HG02588 (cell line): ENCODE measurements around the gene IMMP2L.

Experiments
- ATAC-seq: cut with Tn5 transposase; IDR thresholded peaks from one replicate; pipeline ENCODE4 v1.9.1; 2021; ENCODE audit warnings: mild to moderate bottlenecking, moderate library complexity; ENCODE audit not compliant: unreplicated experiment

Gene IMMP2L

DNA sequence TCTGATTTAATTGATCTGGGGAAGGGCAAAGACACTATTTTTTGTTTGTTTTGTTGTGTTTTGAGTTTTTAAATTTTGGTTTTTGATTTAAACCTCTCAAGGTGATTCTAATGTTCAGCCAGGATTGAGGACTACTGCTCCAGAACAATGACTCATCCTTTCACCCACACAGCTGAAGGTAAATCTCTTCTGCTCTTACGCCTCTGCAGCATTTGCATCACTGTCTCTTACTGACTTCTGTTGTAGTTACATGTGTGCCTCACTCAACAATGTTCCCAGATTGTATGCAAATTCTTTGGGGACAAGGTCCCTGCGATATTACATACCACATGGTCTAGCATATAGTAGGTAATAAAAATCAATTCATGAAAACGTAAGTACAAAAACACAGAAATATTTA, 938.9 kb downstream of the IMMP2L start:
- ATAC-seq = no peak

DNA sequence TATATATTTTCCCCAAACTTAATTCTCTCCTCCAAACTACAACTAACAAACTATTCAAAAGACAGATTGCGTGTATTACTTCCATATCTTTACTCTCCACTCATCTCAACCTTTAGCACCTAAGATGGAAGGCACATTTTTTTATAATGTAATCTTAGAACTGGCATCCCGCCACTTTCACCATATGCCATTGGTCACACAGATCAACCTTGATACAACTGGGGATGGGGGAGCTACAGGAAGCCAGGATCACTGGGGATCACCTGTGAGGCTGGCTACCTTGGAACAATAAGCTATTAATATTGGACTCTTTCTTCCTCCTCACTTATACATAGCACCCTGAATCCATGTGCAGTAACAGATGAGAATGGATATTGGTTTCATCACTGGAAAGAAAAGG, 941.0 kb downstream of the IMMP2L start:
- ATAC-seq = no peak

DNA sequence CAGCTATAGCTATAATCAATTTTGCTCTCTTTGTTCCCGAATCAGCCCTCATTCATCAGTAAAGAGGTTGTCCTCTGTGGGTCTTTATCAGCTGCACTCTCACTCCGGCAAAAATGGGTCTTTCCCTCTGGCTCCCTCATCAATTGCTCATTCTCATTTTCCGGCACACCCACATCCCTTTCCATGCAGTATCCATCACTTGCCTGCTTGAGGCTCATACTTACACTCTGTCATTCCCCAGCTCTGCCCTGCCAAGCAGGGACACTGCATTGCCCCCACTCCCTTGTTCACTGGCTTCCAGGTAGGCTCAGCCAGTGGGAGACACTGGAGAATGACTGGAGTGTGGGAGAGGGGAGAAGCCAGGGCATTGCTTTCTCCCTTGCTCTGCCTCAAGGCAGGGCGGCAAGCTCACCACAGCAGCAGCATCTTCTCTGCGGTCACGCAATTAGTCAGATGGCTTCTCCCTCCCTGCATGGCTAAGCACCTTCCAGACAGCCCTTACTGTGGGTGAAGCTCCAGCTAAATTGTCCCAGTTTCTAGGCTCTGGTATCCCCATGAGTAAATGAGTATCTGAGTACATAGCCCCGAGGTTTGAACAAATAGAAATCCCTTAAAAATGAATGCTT, 942.1 kb downstream of the IMMP2L start:
- ATAC-seq = no peak
